HEK293 (cell line): ENCODE data around the gene TBC1D17.
"Not testable (repeated sequence)": the region's sequence is repeated elsewhere in the genome, so short reads cannot be mapped to it uniquely, and the experiment has no call there.

Experiments used
- CTCF ChIA-PET: fragments of 350-600 bp; formaldehyde crosslinking; extraction: SDS; loops from one replicate; lab custom pipeline; 2021; ENCODE audit warnings: antibody characterized with exemption; lab: Yijun Ruan, JAX
- POLR2A ChIA-PET: fragments of 300-600 bp; formaldehyde crosslinking; extraction: SDS; loops from one replicate; lab custom pipeline; 2020; ENCODE audit warnings: antibody characterized with exemption, inconsistent platforms; lab: Yijun Ruan, JAX
- H3K27ac ChIP-seq: fragments of 200-500 bp; sonication (Bioruptor generic); 2 replicates; pipeline ENCODE4 v1.5.1; 2014; ENCODE audit warnings: low read depth, low read length, control low read depth, inconsistent platforms; ENCODE audit errors: extremely low read depth
- H3K36me3 ChIP-seq, 2 experiments: fragments of 200-500 bp in 1 of 2; sonication (Bioruptor generic) in 1 of 2; 1 replicate in 1 of 2; 2 replicates in 1 of 2; pipeline ENCODE4 v1.5.1; 2014 to 2017; ENCODE audit warnings: inconsistent platforms in 2 of 2, low read length in 2 of 2; ENCODE audit not compliant: control insufficient read depth in 2 of 2, insufficient read depth in 1 of 2
- H3K4me1 ChIP-seq: fragments of 200-500 bp; sonication (Bioruptor generic); 2 replicates; pipeline ENCODE4 v1.5.1; 2014; ENCODE audit warnings: mild to moderate bottlenecking, low read length, inconsistent platforms; ENCODE audit not compliant: control insufficient read depth, insufficient read depth
- H3K4me3 ChIP-seq: 2 replicates; pipeline ENCODE4 v1.5.1; 2011; ENCODE audit warnings: low read depth, mild to moderate bottlenecking, control low read depth, low read length, moderate library complexity
- H3K9me3 ChIP-seq: fragments of 200-500 bp; sonication (Bioruptor generic); 2 replicates; pipeline ENCODE4 v1.5.1; 2014; ENCODE audit warnings: low read depth, low read length, inconsistent platforms; ENCODE audit not compliant: control insufficient read depth, insufficient read depth
- KLF7 ChIP-seq: fragments of 450-650 bp; formaldehyde crosslinking; IDR thresholded peaks from 2 replicates; pipeline ENCODE4 v1.5.1; 2016; ENCODE audit warnings: missing biosample characterization, missing genetic modification characterization, borderline replicate concordance
- KLF8 ChIP-seq: fragments of 450-650 bp; formaldehyde crosslinking; IDR thresholded peaks from 2 replicates; pipeline ENCODE4 v1.5.1; 2016; ENCODE audit warnings: missing biosample characterization, missing genetic modification characterization
- MZF1 ChIP-seq: fragments of 450-650 bp; formaldehyde crosslinking; IDR thresholded peaks from 2 replicates; pipeline ENCODE4 v1.5.1; 2017; ENCODE audit warnings: missing biosample characterization, missing genetic modification characterization, borderline replicate concordance
- SP3 ChIP-seq: fragments of 450-650 bp; formaldehyde crosslinking; IDR thresholded peaks from 2 replicates; pipeline ENCODE4 v1.5.1; 2016; ENCODE audit warnings: missing biosample characterization, missing genetic modification characterization
- ZBTB20 ChIP-seq: fragments of 450-650 bp; formaldehyde crosslinking; IDR thresholded peaks from 2 replicates; pipeline ENCODE4 v1.5.1; 2016; ENCODE audit warnings: missing biosample characterization, missing genetic modification characterization
- ZBTB21 ChIP-seq: fragments of 450-650 bp; formaldehyde crosslinking; IDR thresholded peaks from 2 replicates; pipeline ENCODE4 v1.5.1; 2017; ENCODE audit warnings: missing biosample characterization, missing genetic modification characterization
- ZBTB8A ChIP-seq: fragments of 450-650 bp; formaldehyde crosslinking; IDR thresholded peaks from 2 replicates; pipeline ENCODE4 v1.5.1; 2016; ENCODE audit warnings: missing biosample characterization, missing genetic modification characterization
- ZNF112 ChIP-seq: fragments of 450-650 bp; formaldehyde crosslinking; IDR thresholded peaks from 2 replicates; pipeline ENCODE4 v1.5.0; 2017; ENCODE audit warnings: missing biosample characterization, missing genetic modification characterization
- ZNF121 ChIP-seq: fragments of 450-650 bp; formaldehyde crosslinking; IDR thresholded peaks from 2 replicates; pipeline ENCODE4 v1.5.1; 2016; ENCODE audit warnings: missing biosample characterization, missing genetic modification characterization
- ZNF146 ChIP-seq: fragments of 450-650 bp; formaldehyde crosslinking; IDR thresholded peaks from 2 replicates; pipeline ENCODE4 v1.5.1; 2016; ENCODE audit warnings: missing biosample characterization, missing genetic modification characterization
- ZNF175 ChIP-seq: fragments of 450-650 bp; formaldehyde crosslinking; IDR thresholded peaks from 2 replicates; pipeline ENCODE4 v1.5.1; 2016; ENCODE audit warnings: missing biosample characterization, missing genetic modification characterization
- ZNF221 ChIP-seq: fragments of 450-650 bp; formaldehyde crosslinking; IDR thresholded peaks from 2 replicates; pipeline ENCODE4 v1.5.1; 2017; ENCODE audit warnings: missing biosample characterization, missing genetic modification characterization, borderline replicate concordance
- ZNF23 ChIP-seq: fragments of 450-650 bp; formaldehyde crosslinking; IDR thresholded peaks from 2 replicates; pipeline ENCODE4 v1.5.1; 2016; ENCODE audit warnings: missing biosample characterization, missing genetic modification characterization, borderline replicate concordance
- ZNF274 ChIP-seq, 2 experiments: fragments of 200-500 bp in 1 of 2; fragments of 450-650 bp in 1 of 2; sonication (Bioruptor generic) in 1 of 2; formaldehyde crosslinking in 1 of 2; IDR thresholded peaks; 2 replicates each; pipeline versions ENCODE4 v1.5.1 to v1.6.1; 2014 to 2016; ENCODE audit warnings: borderline replicate concordance in 1 of 2, inconsistent platforms in 1 of 2, low read length in 1 of 2, missing biosample characterization in 1 of 2, missing genetic modification characterization in 1 of 2
- ZNF302 ChIP-seq: fragments of 450-650 bp; formaldehyde crosslinking; IDR thresholded peaks from 2 replicates; pipeline ENCODE4 v1.5.1; 2016; ENCODE audit warnings: missing biosample characterization, missing genetic modification characterization, low read depth
- ZNF335 ChIP-seq: fragments of 450-650 bp; formaldehyde crosslinking; conservative IDR thresholded peaks from 2 replicates; pipeline ENCODE4 v1.5.1; 2016; ENCODE audit warnings: missing biosample characterization, missing genetic modification characterization
- ZNF48 ChIP-seq: fragments of 450-650 bp; formaldehyde crosslinking; IDR thresholded peaks from 2 replicates; pipeline ENCODE4 v1.5.1; 2016; ENCODE audit warnings: missing biosample characterization, missing genetic modification characterization
- ZNF677 ChIP-seq: fragments of 450-650 bp; IDR thresholded peaks from 2 replicates; pipeline ENCODE4 v1.5.0; 2018; ENCODE audit warnings: missing biosample characterization, mild to moderate bottlenecking, missing genetic modification characterization, moderate library complexity
- TF ChIP-seq, protein P1 (sequence below): fragments of 450-650 bp; formaldehyde crosslinking; IDR thresholded peaks from 2 replicates; pipeline ENCODE4 v1.5.1; 2016; ENCODE audit warnings: missing biosample characterization, missing genetic modification characterization
- TF ChIP-seq, protein P2 (sequence below): fragments of 450-650 bp; formaldehyde crosslinking; IDR thresholded peaks from 2 replicates; pipeline ENCODE4 v1.5.1; 2017; ENCODE audit warnings: missing biosample characterization, missing genetic modification characterization
- TF ChIP-seq, protein P3 (sequence below): fragments of 450-650 bp; formaldehyde crosslinking; IDR thresholded peaks from 2 replicates; pipeline ENCODE4 v1.5.1; 2016; ENCODE audit warnings: missing biosample characterization, missing genetic modification characterization

TBC1D17 gene

DNA sequence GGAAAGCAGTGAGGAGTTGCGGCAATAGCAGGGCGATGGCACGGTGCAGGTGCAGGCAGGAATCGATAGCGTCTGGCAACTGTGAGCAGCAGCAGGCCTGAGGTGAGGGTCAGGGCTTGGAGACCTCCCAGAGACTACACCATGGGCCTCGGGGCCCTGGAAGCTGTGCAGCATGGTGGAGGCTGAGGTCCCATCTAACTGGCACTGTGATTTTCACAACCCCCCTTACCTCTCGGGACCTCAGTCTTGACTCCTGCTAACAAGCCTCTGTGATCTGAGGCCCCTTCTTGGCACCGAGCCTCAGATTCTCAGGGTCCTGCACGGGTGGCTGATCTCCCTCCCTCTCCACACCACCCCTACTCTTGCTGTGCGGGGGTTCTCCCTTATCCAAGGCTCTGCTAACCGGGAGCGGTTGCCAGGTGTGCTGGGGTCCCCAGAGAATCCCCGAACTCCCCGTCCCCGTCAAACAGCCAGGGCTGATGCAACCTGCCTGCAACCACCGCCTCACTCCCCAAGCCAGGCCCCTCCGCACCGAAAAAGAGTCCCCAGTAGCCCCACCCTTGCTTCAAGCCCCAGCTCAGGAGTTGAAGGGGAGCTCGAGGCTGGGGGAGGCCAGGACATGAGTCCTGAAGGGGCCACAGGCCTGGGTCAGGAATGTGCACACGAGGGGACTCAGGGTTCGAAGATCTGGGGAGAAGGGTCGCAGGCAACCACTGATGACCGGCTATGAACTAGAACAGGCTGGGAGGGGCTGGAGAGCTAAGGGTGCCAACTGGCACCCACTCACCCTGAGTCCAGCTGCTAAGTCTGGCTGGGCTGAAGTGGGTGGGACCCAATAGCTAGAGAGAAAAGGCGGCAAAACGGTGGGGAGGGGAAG lies 46.7 kb downstream of the TBC1D17 start (continued):
- no peak for TF ChIP-seq ZNF121 (tag by site-specific recombination)
- TF ChIP-seq KLF7: peak; percentile 36; the same call in 1 of the 2 replicates
- TF ChIP-seq ZNF48 (tag by site-specific recombination): no peak
- TF ChIP-seq ZNF23 (tag by site-specific recombination): 0 out of 2 replicates have a peak, but pooled peaks have one; percentile 12
- no peak for TF ChIP-seq ZNF302 (tag by site-specific recombination)
- peak; percentile 21; the same call in 1 of the 2 replicates for TF ChIP-seq ZBTB20
- TF ChIP-seq ZNF221 (tag by site-specific recombination): no peak
- TF ChIP-seq ZBTB21: no peak
- TF ChIP-seq ZBTB8A (tag by site-specific recombination): no peak
- TF ChIP-seq ZNF175 (tag by site-specific recombination): no peak
- no peak for TF ChIP-seq ZNF112 (tag by site-specific recombination)
- peak; percentile 33; the same call in 1 of the 2 replicates for TF ChIP-seq SP3
- TF ChIP-seq, protein P1, sequence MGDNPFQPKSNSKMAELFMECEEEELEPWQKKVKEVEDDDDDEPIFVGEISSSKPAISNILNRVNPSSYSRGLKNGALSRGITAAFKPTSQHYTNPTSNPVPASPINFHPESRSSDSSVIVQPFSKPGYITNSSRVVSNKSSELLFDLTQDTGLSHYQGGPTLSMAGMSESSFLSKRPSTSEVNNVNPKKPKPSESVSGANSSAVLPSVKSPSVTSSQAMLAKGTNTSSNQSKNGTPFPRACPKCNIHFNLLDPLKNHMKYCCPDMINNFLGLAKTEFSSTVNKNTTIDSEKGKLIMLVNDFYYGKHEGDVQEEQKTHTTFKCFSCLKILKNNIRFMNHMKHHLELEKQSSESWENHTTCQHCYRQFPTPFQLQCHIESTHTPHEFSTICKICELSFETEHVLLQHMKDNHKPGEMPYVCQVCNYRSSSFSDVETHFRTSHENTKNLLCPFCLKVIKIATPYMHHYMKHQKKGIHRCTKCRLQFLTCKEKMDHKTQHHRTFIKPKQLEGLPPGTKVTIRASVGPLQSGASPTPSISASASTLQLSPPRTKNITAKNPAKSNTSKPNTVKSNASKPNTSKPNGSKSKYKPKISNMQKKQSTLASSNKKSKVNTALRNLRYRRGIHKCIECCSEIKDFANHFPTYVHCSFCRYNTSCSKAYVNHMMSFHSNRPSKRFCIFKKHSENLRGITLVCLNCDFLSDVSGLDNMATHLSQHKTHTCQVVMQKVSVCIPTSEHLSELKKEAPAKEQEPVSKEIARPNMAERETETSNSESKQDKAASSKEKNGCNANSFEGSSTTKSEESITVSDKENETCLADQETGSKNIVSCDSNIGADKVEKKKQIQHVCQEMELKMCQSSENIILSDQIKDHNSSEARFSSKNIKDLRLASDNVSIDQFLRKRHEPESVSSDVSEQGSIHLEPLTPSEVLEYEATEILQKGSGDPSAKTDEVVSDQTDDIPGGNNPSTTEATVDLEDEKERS (tag by site-specific recombination): no peak
- TF ChIP-seq ZNF677: no peak
- TF ChIP-seq ZNF335 (tag by site-specific recombination): peak; percentile 35; the same call in 1 of the 2 replicates
- no peak for TF ChIP-seq ZNF274 (IDR thresholded peaks at IDR 0.05; ENCODE audit: low read length)
- no peak for TF ChIP-seq ZNF274 (tag by site-specific recombination; IDR thresholded peaks at IDR 0.05; ENCODE audit: borderline replicate concordance)
- no peak for TF ChIP-seq KLF8 (tag by site-specific recombination)
- peak; percentile 79; the same call in 1 of the 2 replicates for TF ChIP-seq MZF1
- TF ChIP-seq, protein P2, sequence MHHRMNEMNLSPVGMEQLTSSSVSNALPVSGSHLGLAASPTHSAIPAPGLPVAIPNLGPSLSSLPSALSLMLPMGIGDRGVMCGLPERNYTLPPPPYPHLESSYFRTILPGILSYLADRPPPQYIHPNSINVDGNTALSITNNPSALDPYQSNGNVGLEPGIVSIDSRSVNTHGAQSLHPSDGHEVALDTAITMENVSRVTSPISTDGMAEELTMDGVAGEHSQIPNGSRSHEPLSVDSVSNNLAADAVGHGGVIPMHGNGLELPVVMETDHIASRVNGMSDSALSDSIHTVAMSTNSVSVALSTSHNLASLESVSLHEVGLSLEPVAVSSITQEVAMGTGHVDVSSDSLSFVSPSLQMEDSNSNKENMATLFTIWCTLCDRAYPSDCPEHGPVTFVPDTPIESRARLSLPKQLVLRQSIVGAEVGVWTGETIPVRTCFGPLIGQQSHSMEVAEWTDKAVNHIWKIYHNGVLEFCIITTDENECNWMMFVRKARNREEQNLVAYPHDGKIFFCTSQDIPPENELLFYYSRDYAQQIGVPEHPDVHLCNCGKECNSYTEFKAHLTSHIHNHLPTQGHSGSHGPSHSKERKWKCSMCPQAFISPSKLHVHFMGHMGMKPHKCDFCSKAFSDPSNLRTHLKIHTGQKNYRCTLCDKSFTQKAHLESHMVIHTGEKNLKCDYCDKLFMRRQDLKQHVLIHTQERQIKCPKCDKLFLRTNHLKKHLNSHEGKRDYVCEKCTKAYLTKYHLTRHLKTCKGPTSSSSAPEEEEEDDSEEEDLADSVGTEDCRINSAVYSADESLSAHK (tag by site-specific recombination): peak; percentile 35; the same call in 1 of the 2 replicates
- TF ChIP-seq, protein P3, sequence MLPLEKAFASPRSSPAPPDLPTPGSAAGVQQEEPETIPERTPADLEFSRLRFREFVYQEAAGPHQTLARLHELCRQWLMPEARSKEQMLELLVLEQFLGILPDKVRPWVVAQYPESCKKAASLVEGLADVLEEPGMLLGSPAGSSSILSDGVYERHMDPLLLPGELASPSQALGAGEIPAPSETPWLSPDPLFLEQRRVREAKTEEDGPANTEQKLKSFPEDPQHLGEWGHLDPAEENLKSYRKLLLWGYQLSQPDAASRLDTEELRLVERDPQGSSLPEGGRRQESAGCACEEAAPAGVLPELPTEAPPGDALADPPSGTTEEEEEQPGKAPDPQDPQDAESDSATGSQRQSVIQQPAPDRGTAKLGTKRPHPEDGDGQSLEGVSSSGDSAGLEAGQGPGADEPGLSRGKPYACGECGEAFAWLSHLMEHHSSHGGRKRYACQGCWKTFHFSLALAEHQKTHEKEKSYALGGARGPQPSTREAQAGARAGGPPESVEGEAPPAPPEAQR (tag by site-specific recombination): peak; percentile 83; the same call in 1 of the 2 replicates
- TF ChIP-seq ZNF146 (tag by site-specific recombination): no peak

DNA sequence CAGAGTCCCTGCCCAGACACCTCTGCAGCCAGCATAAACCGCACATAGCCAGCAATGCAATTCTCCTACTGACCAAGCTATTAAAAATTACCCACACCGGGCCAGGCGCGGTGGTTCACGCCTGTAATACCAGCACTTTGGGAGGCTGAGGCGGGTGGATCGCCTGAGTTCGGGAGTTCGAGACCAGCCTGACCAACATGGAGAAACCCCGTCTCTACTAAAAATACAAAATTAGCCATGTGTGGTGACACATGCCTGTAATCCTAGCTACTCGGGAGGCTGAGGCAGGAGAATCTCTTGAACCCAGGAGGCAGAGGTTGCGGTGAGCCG lies 47.3 kb downstream of the TBC1D17 start:
- peaks cover 40 to 74% of the 10 kb centered on the region in 2 experiments for H3K36me3 ChIP-seq
- H3K4me3 ChIP-seq, CTCF ChIA-PET, H3K4me1 ChIP-seq, H3K9me3 ChIP-seq: not testable (repeated sequence)
- POLR2A ChIA-PET: interaction anchor here (0.8 kb wide), 1 partner anchor 34 kb away, joined by 3 read pairs; no protein-coding TSS in a partner anchor
- 0 out of 2 replicates have a peak overlapping the region, but pooled peaks have one; percentile 3 for H3K27ac ChIP-seq
